ENCODE results near the gene SEZ6L.

DNA sequence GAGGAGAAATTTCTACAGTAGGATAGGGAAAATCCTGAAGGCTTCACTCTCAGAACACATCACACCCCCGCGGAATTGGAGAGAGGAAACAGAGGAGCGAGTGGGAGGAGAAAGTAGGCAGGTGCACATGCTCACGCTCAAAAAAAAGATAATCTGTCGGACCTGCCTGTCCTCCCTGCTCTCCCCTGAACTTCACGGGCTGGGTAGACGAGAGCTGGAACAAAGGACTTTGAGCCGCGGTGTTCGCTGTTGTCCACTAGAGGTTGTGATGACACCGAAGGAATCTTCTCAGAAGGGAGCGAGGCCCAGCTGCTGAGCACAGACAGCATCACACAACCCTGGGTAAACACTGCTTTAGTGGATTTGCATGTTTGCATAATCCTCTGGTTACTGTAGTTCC lies 5.0 kb downstream of the SEZ6L start:
- TF ChIP-seq, protein P1, sequence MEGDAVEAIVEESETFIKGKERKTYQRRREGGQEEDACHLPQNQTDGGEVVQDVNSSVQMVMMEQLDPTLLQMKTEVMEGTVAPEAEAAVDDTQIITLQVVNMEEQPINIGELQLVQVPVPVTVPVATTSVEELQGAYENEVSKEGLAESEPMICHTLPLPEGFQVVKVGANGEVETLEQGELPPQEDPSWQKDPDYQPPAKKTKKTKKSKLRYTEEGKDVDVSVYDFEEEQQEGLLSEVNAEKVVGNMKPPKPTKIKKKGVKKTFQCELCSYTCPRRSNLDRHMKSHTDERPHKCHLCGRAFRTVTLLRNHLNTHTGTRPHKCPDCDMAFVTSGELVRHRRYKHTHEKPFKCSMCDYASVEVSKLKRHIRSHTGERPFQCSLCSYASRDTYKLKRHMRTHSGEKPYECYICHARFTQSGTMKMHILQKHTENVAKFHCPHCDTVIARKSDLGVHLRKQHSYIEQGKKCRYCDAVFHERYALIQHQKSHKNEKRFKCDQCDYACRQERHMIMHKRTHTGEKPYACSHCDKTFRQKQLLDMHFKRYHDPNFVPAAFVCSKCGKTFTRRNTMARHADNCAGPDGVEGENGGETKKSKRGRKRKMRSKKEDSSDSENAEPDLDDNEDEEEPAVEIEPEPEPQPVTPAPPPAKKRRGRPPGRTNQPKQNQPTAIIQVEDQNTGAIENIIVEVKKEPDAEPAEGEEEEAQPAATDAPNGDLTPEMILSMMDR (IDR thresholded peaks at IDR 0.05; ENCODE audit: poor library complexity): peak; percentile 28
- TF ChIP-seq EZH2phosphoT487 (IDR thresholded peaks at IDR 0.05; ENCODE audit: low read depth, severe bottlenecking, unreplicated experiment): no peak

All from hepatocyte (in vitro differentiated cells).